Psoas muscle (tissue), 8 donors: ENCODE data around the gene GPR137C. TPM values are rescaled to one million over a fixed set of nuclear protein-coding genes. Genes with fewer than 3 reads are reported as not detected.

ENCODE experiments used
- ATAC-seq, 4 donors: fragments of 200-7000 bp; cut with Tn5 transposase; one replicate each; pipeline ENCODE4 v1.9.1; 2020; ENCODE audit warnings: moderate library complexity in 3 of 4, mild to moderate bottlenecking in 2 of 4
- DNase-seq, 2 donors: peaks; one replicate each; pipeline ENCODE4 v3.0.0-alpha.2; 2020
- H3K27ac ChIP-seq: fragments of 200-600 bp; one replicate; pipeline ENCODE4 v1.8.0; 2022
- H3K27me3 ChIP-seq, 3 donors: fragments of 200-600 bp in 1 of 3; one replicate each; pipeline versions ENCODE4 v1.6.1 to v1.8.0; 2013 to 2022; ENCODE audit warnings: low read length in 2 of 3, mild to moderate bottlenecking in 2 of 3, moderate library complexity in 1 of 3; ENCODE audit not compliant: insufficient read depth in 3 of 3
- H3K36me3 ChIP-seq, 2 donors: fragments of 200-600 bp in 1 of 2; one replicate each; pipeline versions ENCODE4 v1.6.1 to v1.8.0; 2013 to 2022; ENCODE audit warnings: low read depth in 1 of 2, mild to moderate bottlenecking in 1 of 2, moderate library complexity in 1 of 2; ENCODE audit not compliant: insufficient read depth in 1 of 2
- H3K4me1 ChIP-seq: fragments of 200-600 bp; one replicate; pipeline ENCODE4 v1.8.0; 2022
- H3K4me3 ChIP-seq: fragments of 200-600 bp; one replicate; pipeline ENCODE4 v1.8.0; 2022; ENCODE audit warnings: mild to moderate bottlenecking
- H3K9me3 ChIP-seq: fragments of 200-600 bp; one replicate; pipeline ENCODE4 v1.8.0; 2022
- CTCF ChIP-seq: fragments of 200-600 bp; IDR thresholded peaks from one replicate; pipeline ENCODE4 v1.8.0; 2022; ENCODE audit warnings: antibody characterized with exemption
- WGBS, 3 donors: extraction: QIAGEN DNeasy Blood & Tissue Kit; methylation state at CpG; one replicate each; pipeline versions ENCODE4 v1.1.6 to v1.1.7; 2013; 5-methylcytosine and 5-hydroxymethylcytosine counted together
- intact Hi-C, 2 donors: fragments of 100-400 bp; cut with DNase I; formaldehyde crosslinking; loops; one replicate each; pipeline versions ENCODE4 v1.11.0 to v1.14.2; 2022
- polyA plus RNA-seq, 3 donors: library from polyadenylated mRNA; stranded (reverse); fragments of 200-250 nt; gene quantifications; one replicate each; pipeline ENCODE4 v1.2.3, GENCODE V29; 2013
- total RNA-seq, 4 donors: library from RNA; stranded (reverse); fragmentation: NEBNext Ultra II Directional in 2 of 4; extraction: Animal tissue kit (Norgen Biotek cat#: 25700) in 2 of 4; gene quantifications; one replicate each; pipeline versions ENCODE4 v1.2.1 to v1.2.4, GENCODE V29; 2021 to 2023
- donor health status: healthy with polysubstance abuse.
- donor health status: DM: no; HTN: no; CAD: no; lungs with moderate emphysema.
- donor health status: Bipolar disorder and iron deficiency.
- donor health status: healthy.
- donor health status: DM: yes; HTN: yes; CAD: no.
- donor health status: DM: no; HTN: no; CAD: no.
- donor health status: DM: no; HTN: no; CAD: no.
- donor health status: DM: yes; HTN: yes; CAD: no.

The GPR137C gene
- total and polyA plus RNA-seq, 7 donors = 0.13 to 1.6 (median 0.32) TPM

- Histone ChIP-seq H3K36me3 (no peaks in the 10 kb centered on the region), H3K9me3 (no peaks in the 10 kb centered on the region), H3K4me3 (no peak overlapping the region), H3K4me1 (no peaks in the 10 kb centered on the region), H3K27ac (no peak overlapping the region), H3K27me3 (no peaks in the 10 kb centered on the region)
- DNase-seq (no peak), ATAC-seq (no peak)
- intact Hi-C loops = no loop called here
- no peak for TF ChIP-seq CTCF
- WGBS, 3 donors = 82 to 98% (median 97%) methylated on average over 3 of the region's 3 CpGs
Observed at GRCh38 chr14:52618602-52619001, 66.0 kb downstream of the GPR137C start.

GRCh38 chr14:52619687-52620086 is 67.1 kb downstream of the GPR137C start:
- Histone ChIP-seq H3K4me1 (no peaks in the 10 kb centered on the region), H3K36me3 (no peaks in the 10 kb centered on the region), H3K27me3 (no peaks in the 10 kb centered on the region), H3K9me3 (no peaks in the 10 kb centered on the region), H3K27ac (no peak overlapping the region), H3K4me3 (no peak overlapping the region)
- no peak for DNase-seq
- intact Hi-C loops = no loop called here
- no peak for TF ChIP-seq CTCF
- 97 to 100% (median 98%) methylated on average over 1 of the region's 1 CpG for WGBS, 3 donors
- no peak for ATAC-seq

- DNase-seq (no peak), ATAC-seq (no peak)
- Histone ChIP-seq H3K4me3 (no peak overlapping the region), H3K4me1 (no peaks in the 10 kb centered on the region), H3K27ac (no peak overlapping the region), H3K36me3 (peaks cover 0 to 43% of the 10 kb centered on the region in 2 donors), H3K27me3 (no peaks in the 10 kb centered on the region), H3K9me3 (no peaks in the 10 kb centered on the region)
- intact Hi-C loops = no loop called here
- TF ChIP-seq CTCF = no peak
- WGBS, 3 donors = 96 to 98% (median 96%) methylated on average over 4 of the region's 4 CpGs
Observed at GRCh38 chr14:52640137-52640536, 87.5 kb downstream of the GPR137C start.

GRCh38 chr14:52641745-52642144 is 89.1 kb downstream of the GPR137C start:
- 95 to 99% (median 98%) methylated on average over 1 of the region's 1 CpG for WGBS, 3 donors
- DNase-seq = no peak
- Histone ChIP-seq H3K27ac (no peak overlapping the region), H3K9me3 (no peaks in the 10 kb centered on the region), H3K4me3 (no peak overlapping the region), H3K36me3 (peaks cover 0 to 59% of the 10 kb centered on the region in 2 donors), H3K4me1 (no peaks in the 10 kb centered on the region), H3K27me3 (no peaks in the 10 kb centered on the region)
- ATAC-seq = no peak
- intact Hi-C loops = no loop called here
- no peak for TF ChIP-seq CTCF

GRCh38 chr14:52649511-52649910 is 96.9 kb downstream of the GPR137C start:
- no peak for DNase-seq
- no peak overlapping the region for H3K27ac ChIP-seq
- no peaks in the 10 kb centered on the region for H3K27me3 ChIP-seq
- TF ChIP-seq CTCF = no peak
- no peak overlapping the region for H3K4me3 ChIP-seq
- no peak for ATAC-seq
- WGBS, 3 donors = 90 to 93% (median 91%) methylated on average over 1 of the region's 1 CpG
- H3K36me3 ChIP-seq = peaks cover 0 to 85% of the 10 kb centered on the region in 2 donors
- intact Hi-C loops = no loop called here
- H3K4me1 ChIP-seq = no peaks in the 10 kb centered on the region
- H3K9me3 ChIP-seq = no peaks in the 10 kb centered on the region
